T-helper 1 cell treated with Interleukin-12 subunit alpha and Interleukin-12 subunit beta and Interleukin-4 antibody, amounts not matched to agents 30 μg/mL and 1 μg/mL, for 36 hours (primary cell): ENCODE data around the gene NTN1.

Source experiments
- H3K27ac Mint-ChIP-seq: one replicate; pipeline ENCODE4 v1.8.0; 2021; ENCODE audit warnings: mild to moderate bottlenecking, mixed read lengths
- H3K27me3 Mint-ChIP-seq: one replicate; pipeline ENCODE4 v1.8.0; 2021; ENCODE audit warnings: low read depth, mixed read lengths
- H3K36me3 Mint-ChIP-seq: one replicate; pipeline ENCODE4 v1.8.0; 2021; ENCODE audit warnings: low read depth, mixed read lengths
- H3K4me1 Mint-ChIP-seq: one replicate; pipeline ENCODE4 v1.8.0; 2021; ENCODE audit warnings: low read depth, mixed read lengths
- H3K4me3 Mint-ChIP-seq: one replicate; pipeline ENCODE4 v1.8.0; 2021; ENCODE audit warnings: mild to moderate bottlenecking, moderate library complexity, mixed read lengths
- H3K9me3 Mint-ChIP-seq: one replicate; pipeline ENCODE4 v1.8.0; 2021; ENCODE audit warnings: mixed read lengths

NTN1 gene

GRCh38 chr17:9225305-9226101, 204.2 kb downstream of the NTN1 start:
- H3K9me3 Mint-ChIP-seq: no peaks in the 10 kb centered on the region

GRCh38 chr17:9226130-9226793, 205.0 kb downstream of the NTN1 start:
- Mint-ChIP-seq H3K4me3 (no peak overlapping the region), H3K4me1 (no peaks in the 10 kb centered on the region), H3K27me3 (no peaks in the 10 kb centered on the region), H3K27ac (no peak overlapping the region), H3K9me3 (no peaks in the 10 kb centered on the region), H3K36me3 (no peaks in the 10 kb centered on the region)

More at GRCh38 chr17:9225305-9226101, 204.2 kb downstream of the NTN1 start:
- Mint-ChIP-seq H3K36me3 (no peaks in the 10 kb centered on the region), H3K4me3 (no peak overlapping the region), H3K27ac (no peak overlapping the region), H3K27me3 (no peaks in the 10 kb centered on the region), H3K4me1 (no peaks in the 10 kb centered on the region)

DNA sequence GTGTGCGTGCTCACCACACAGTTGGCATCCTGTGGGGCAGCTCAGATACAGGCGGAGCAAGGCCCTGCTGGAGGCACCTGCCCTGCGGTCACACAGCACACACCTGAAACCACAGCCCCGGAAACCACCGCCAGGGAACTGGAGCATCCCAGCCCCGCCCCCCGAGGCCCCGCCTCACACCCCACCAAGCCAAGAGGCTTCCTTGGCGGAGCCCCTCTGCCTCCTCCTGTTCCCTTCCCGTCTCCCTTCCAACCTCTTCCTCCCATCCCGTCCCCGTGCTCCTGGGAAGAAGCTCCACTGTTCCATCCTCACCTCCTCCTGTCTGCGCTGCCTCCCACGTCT, 205.5 kb downstream of the NTN1 start:
- H3K27me3 Mint-ChIP-seq: no peaks in the 10 kb centered on the region
- H3K27ac Mint-ChIP-seq: no peak overlapping the region
- no peaks in the 10 kb centered on the region for H3K9me3 Mint-ChIP-seq
- H3K4me1 Mint-ChIP-seq: no peaks in the 10 kb centered on the region
- no peak overlapping the region for H3K4me3 Mint-ChIP-seq
- H3K36me3 Mint-ChIP-seq: no peaks in the 10 kb centered on the region

GRCh38 chr17:9227819-9228407, 206.6 kb downstream of the NTN1 start:
- H3K27ac Mint-ChIP-seq: no peak overlapping the region
- H3K27me3 Mint-ChIP-seq: no peaks in the 10 kb centered on the region
- no peaks in the 10 kb centered on the region for H3K9me3 Mint-ChIP-seq
- H3K4me3 Mint-ChIP-seq: no peak overlapping the region
- H3K36me3 Mint-ChIP-seq: no peaks in the 10 kb centered on the region
- no peaks in the 10 kb centered on the region for H3K4me1 Mint-ChIP-seq

GRCh38 chr17:9228408-9229159, 207.3 kb downstream of the NTN1 start:
- H3K4me3 Mint-ChIP-seq: no peak overlapping the region

GRCh38 chr17:9229160-9229825, 208.0 kb downstream of the NTN1 start:
- Mint-ChIP-seq H3K27me3 (no peaks in the 10 kb centered on the region), H3K4me1 (no peaks in the 10 kb centered on the region), H3K9me3 (no peaks in the 10 kb centered on the region), H3K36me3 (no peaks in the 10 kb centered on the region), H3K27ac (no peak overlapping the region), H3K4me3 (no peak overlapping the region)

More at GRCh38 chr17:9228408-9229159, 207.3 kb downstream of the NTN1 start:
- Mint-ChIP-seq H3K27ac (no peak overlapping the region), H3K36me3 (no peaks in the 10 kb centered on the region), H3K9me3 (no peaks in the 10 kb centered on the region), H3K27me3 (no peaks in the 10 kb centered on the region), H3K4me1 (no peaks in the 10 kb centered on the region)

- no peak overlapping the region for H3K4me3 Mint-ChIP-seq
- no peaks in the 10 kb centered on the region for H3K36me3 Mint-ChIP-seq
- no peaks in the 10 kb centered on the region for H3K27me3 Mint-ChIP-seq
- H3K9me3 Mint-ChIP-seq: no peaks in the 10 kb centered on the region
- H3K27ac Mint-ChIP-seq: no peak overlapping the region
- no peaks in the 10 kb centered on the region for H3K4me1 Mint-ChIP-seq
Observed at GRCh38 chr17:9229826-9230201, 208.5 kb downstream of the NTN1 start.

- Mint-ChIP-seq H3K27me3 (no peaks in the 10 kb centered on the region), H3K9me3 (no peaks in the 10 kb centered on the region), H3K4me1 (no peaks in the 10 kb centered on the region), H3K27ac (no peak overlapping the region), H3K4me3 (no peak overlapping the region), H3K36me3 (no peaks in the 10 kb centered on the region)
Observed at GRCh38 chr17:9230346-9230745, 209.0 kb downstream of the NTN1 start.

- no peaks in the 10 kb centered on the region for H3K27me3 Mint-ChIP-seq
- no peak overlapping the region for H3K4me3 Mint-ChIP-seq
- no peaks in the 10 kb centered on the region for H3K36me3 Mint-ChIP-seq
- H3K27ac Mint-ChIP-seq: no peak overlapping the region
- no peaks in the 10 kb centered on the region for H3K4me1 Mint-ChIP-seq
- H3K9me3 Mint-ChIP-seq: no peaks in the 10 kb centered on the region
Observed at GRCh38 chr17:9230861-9231260, 209.6 kb downstream of the NTN1 start.

DNA sequence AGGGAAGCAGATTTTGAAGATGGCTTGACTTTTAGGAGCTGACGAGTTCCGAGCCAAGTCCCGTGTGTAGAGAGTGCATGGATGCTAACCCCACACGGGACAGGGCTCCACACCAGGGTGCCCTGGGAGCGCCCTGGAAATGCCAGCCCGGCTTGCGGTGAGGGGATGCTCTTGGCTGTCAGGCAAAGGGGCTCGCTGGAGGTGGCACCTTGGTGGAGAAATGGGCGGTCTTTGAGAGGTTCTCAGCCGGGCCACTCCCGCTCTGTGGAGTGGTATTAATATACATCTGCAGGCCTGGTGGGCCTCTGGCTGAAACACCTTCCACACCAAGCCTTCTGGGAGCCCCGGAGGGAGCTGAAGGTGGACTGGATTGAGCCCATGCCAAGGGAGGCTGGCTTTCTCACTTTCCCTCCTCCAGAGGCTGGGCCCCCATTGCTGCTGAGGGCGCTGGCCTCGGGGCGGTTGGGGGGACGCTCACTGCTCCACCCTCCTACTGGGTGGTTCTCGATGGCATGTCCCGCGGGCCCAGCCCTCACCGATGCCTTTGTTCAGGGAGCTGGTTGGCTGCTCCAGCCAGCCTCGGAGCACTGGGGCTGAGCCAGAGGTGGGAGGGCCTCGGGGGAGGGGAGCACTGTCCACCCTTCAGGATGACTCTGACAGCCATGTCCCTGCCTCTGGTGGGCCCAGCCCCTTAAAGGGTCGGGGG, 210.3 kb downstream of the NTN1 start:
- H3K4me1 Mint-ChIP-seq: no peaks in the 10 kb centered on the region
- no peak overlapping the region for H3K27ac Mint-ChIP-seq
- H3K4me3 Mint-ChIP-seq: no peak overlapping the region
- H3K9me3 Mint-ChIP-seq: no peaks in the 10 kb centered on the region
- H3K36me3 Mint-ChIP-seq: no peaks in the 10 kb centered on the region
- no peaks in the 10 kb centered on the region for H3K27me3 Mint-ChIP-seq

GRCh38 chr17:9232155-9232475, 210.8 kb downstream of the NTN1 start:
- H3K9me3 Mint-ChIP-seq: no peaks in the 10 kb centered on the region

DNA sequence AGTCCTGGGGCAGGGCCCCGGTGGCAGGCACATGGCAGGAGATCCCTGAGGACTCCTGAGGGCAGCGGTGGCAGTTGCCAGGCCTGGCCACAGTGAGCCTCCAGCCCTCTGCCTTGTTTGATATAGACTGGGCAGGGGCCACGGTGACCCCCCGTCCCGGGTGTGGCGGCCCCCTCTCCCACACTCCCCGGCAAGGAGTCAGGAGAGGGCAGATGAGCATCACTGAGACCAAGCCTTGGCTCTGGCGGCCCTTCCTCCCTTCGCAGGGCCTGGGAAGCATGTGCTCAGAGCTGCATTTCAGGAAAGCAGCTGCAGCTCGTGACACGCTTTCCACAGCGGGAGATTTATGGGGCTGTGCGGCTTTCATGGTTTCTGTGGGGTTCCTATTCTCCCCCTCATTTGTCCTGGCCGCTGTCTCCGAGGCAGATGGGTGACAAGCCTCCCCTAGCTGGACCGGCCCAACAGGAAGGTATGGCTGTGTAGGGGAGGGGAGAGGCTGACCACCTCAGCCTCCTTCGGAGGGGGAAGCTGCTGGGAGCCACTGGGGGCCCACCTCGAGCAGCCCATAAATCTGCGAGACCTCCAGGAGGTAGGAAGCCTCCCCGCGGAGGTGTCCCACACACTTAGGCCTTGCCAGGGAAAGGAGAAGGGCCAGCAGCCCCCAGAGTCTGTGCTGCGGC, 211.4 kb downstream of the NTN1 start:
- Mint-ChIP-seq H3K4me3 (no peak overlapping the region), H3K9me3 (no peaks in the 10 kb centered on the region), H3K27ac (no peak overlapping the region), H3K27me3 (no peaks in the 10 kb centered on the region), H3K36me3 (no peaks in the 10 kb centered on the region), H3K4me1 (no peaks in the 10 kb centered on the region)

More at GRCh38 chr17:9232155-9232475, 210.8 kb downstream of the NTN1 start:
- H3K27ac Mint-ChIP-seq: no peak overlapping the region
- no peak overlapping the region for H3K4me3 Mint-ChIP-seq
- H3K27me3 Mint-ChIP-seq: no peaks in the 10 kb centered on the region
- H3K36me3 Mint-ChIP-seq: no peaks in the 10 kb centered on the region
- H3K4me1 Mint-ChIP-seq: no peaks in the 10 kb centered on the region

GRCh38 chr17:9233271-9233599, 211.9 kb downstream of the NTN1 start:
- Mint-ChIP-seq H3K27ac (no peak overlapping the region), H3K9me3 (no peaks in the 10 kb centered on the region), H3K4me1 (no peaks in the 10 kb centered on the region), H3K27me3 (no peaks in the 10 kb centered on the region), H3K36me3 (no peaks in the 10 kb centered on the region), H3K4me3 (no peak overlapping the region)
